Suprapubic skin (tissue), 4 donors: ENCODE results near the gene MCF2L2. TPM values are rescaled to one million over a fixed set of nuclear protein-coding genes. Genes with fewer than 3 reads are reported as not detected.
A peak's percentile ranks its signal among the peaks of the same experiment; 100 is the strongest.

ENCODE experiments used
- DNase-seq, 2 donors: peaks; one replicate each; pipeline ENCODE4 v3.0.0-alpha.2; 2019; ENCODE audit warnings: low spot score in 2 of 2
- H3K27ac ChIP-seq: fragments of 200-600 bp; sonication (generic); one replicate; pipeline ENCODE4 v1.5.1; 2019
- H3K27me3 ChIP-seq: fragments of 200-600 bp; sonication (generic); one replicate; pipeline ENCODE4 v1.5.1; 2019
- H3K36me3 ChIP-seq: fragments of 200-600 bp; sonication (generic); one replicate; pipeline ENCODE4 v1.5.1; 2019
- H3K4me1 ChIP-seq: fragments of 200-600 bp; sonication (generic); one replicate; pipeline ENCODE4 v1.5.1; 2019
- H3K4me3 ChIP-seq: fragments of 200-600 bp; sonication (generic); one replicate; pipeline ENCODE4 v1.5.1; 2019; ENCODE audit warnings: mild to moderate bottlenecking
- H3K9me3 ChIP-seq: fragments of 200-600 bp; sonication (generic); one replicate; pipeline ENCODE4 v1.5.1; 2019
- EP300 ChIP-seq: sonication (generic); formaldehyde crosslinking; IDR thresholded peaks from one replicate; pipeline ENCODE4 v1.6.1; 2017; ENCODE audit warnings: antibody characterized with exemption
- POLR2A ChIP-seq, 2 donors: fragments of 450-650 bp; IDR thresholded peaks; one replicate each; pipeline ENCODE4 v1.6.1; 2017; ENCODE audit warnings: antibody characterized with exemption in 2 of 2, mild to moderate bottlenecking in 2 of 2, moderate library complexity in 2 of 2
- POLR2AphosphoS5 ChIP-seq, 3 donors: sonication (generic); formaldehyde crosslinking; IDR thresholded peaks; one replicate each; pipeline ENCODE4 v1.6.1; 2017; ENCODE audit warnings: antibody characterized with exemption in 3 of 3
- WGBS: methylation state at CpG from one replicate; pipeline ENCODE4 v1.1.5; 2018; 5-methylcytosine and 5-hydroxymethylcytosine counted together
- total RNA-seq, 4 donors: library from RNA; depleted of rRNA; stranded (reverse); fragments of >200 nt; gene quantifications; one replicate each; pipeline ENCODE4 v1.1.0, GENCODE V29; 2016
- TF ChIP-seq, protein P1 (sequence below), 2 donors: fragments of 200-600 bp in 1 of 2; fragments of 450-650 bp in 1 of 2; sonication (generic) in 1 of 2; IDR thresholded peaks; one replicate each; pipeline ENCODE4 v1.5.1; 2016 to 2019; ENCODE audit warnings: antibody characterized with exemption in 2 of 2, mild to moderate bottlenecking in 1 of 2, moderate library complexity in 1 of 2

Gene MCF2L2
- total RNA-seq, 4 donors from 2014 or later: 0.36 to 2.2 (median 0.64) TPM

DNA sequence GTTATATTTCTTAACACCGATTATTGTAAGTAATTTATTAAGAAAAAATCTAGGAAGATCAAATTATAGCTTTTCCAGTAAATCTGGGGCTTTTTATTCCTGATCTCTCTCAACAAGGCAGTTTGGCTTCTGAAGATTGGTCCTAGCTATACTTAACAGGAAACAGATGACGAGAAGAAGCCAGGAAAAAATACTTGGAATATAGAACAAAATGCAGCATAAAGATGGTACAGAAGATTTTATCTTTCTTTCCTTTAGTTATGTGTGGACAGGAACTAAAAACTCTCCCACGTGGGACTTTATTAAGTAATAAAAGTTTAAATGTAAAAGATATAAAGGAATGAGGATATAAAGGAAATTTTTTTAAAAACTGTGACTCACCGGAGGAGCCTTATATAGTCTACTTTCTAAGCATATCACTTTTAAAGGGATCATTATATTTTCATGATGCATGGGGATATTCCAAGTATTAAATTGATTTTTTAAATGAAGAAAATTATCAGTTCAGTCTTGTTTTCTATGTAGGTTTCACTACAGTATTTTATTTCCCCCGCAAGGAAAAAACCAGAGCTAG is 167.2 kb downstream of the MCF2L2 start:
- no peak for DNase-seq
- Histone ChIP-seq H3K36me3 (no peaks in the 10 kb centered on the region), H3K9me3 (no peaks in the 10 kb centered on the region), H3K4me3 (no peak overlapping the region), H3K4me1 (peaks cover 46% of the 10 kb centered on the region), H3K27ac (no peak overlapping the region), H3K27me3 (no peaks in the 10 kb centered on the region)
- 62% methylated on average over 5 of the region's 5 CpGs for WGBS
- no peak for TF ChIP-seq POLR2A (IDR thresholded peaks at IDR 0.05)
- no peak for TF ChIP-seq POLR2AphosphoS5 (IDR thresholded peaks at IDR 0.05)
- TF ChIP-seq, protein P1, sequence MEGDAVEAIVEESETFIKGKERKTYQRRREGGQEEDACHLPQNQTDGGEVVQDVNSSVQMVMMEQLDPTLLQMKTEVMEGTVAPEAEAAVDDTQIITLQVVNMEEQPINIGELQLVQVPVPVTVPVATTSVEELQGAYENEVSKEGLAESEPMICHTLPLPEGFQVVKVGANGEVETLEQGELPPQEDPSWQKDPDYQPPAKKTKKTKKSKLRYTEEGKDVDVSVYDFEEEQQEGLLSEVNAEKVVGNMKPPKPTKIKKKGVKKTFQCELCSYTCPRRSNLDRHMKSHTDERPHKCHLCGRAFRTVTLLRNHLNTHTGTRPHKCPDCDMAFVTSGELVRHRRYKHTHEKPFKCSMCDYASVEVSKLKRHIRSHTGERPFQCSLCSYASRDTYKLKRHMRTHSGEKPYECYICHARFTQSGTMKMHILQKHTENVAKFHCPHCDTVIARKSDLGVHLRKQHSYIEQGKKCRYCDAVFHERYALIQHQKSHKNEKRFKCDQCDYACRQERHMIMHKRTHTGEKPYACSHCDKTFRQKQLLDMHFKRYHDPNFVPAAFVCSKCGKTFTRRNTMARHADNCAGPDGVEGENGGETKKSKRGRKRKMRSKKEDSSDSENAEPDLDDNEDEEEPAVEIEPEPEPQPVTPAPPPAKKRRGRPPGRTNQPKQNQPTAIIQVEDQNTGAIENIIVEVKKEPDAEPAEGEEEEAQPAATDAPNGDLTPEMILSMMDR (IDR thresholded peaks at IDR 0.05): no peak

DNA sequence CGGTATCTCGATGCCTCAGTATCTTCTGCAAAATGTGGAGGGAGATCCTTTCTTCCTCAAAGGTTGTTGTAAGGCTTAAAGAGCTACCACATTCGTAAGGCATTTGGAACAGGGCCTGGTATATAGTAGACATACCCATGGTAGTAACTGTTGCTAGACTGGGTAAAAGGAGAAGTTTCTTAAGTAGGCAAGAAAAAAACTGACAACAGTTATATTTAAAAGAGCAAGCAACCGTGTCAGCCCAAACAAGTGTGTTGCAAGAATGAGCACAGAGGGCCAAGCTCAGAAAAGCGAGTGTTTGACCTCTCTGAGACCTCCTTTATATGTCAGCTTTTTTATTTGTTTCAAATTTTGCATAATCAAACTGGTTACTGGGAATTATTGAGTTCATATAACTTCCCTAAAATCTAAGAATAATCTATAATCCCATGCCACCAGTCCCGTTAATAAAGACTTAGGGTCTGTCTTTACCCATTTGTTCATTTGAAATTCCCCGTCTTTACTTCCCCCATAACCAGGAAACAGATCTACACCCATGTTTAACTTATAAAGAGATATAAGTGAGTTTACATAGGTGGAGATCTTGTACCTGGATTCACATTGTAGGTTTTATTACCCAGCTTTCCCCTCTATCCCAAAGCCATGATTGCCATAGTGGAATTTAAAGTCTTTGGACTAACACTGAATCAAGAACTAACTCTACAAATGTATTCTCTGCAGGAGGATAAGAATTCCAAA is 168.1 kb downstream of the MCF2L2 start:
- 52% methylated on average over 7 of the region's 7 CpGs for WGBS
- TF ChIP-seq POLR2A (IDR thresholded peaks at IDR 0.05) (no peak), EP300 (no peak)
- DNase-seq: no peak
- Histone ChIP-seq H3K27me3 (no peaks in the 10 kb centered on the region), H3K36me3 (no peaks in the 10 kb centered on the region), H3K4me3 (no peak overlapping the region), H3K9me3 (no peaks in the 10 kb centered on the region), H3K4me1 (peaks cover 40% of the 10 kb centered on the region), H3K27ac (peak overlapping the region; percentile 32)

DNA sequence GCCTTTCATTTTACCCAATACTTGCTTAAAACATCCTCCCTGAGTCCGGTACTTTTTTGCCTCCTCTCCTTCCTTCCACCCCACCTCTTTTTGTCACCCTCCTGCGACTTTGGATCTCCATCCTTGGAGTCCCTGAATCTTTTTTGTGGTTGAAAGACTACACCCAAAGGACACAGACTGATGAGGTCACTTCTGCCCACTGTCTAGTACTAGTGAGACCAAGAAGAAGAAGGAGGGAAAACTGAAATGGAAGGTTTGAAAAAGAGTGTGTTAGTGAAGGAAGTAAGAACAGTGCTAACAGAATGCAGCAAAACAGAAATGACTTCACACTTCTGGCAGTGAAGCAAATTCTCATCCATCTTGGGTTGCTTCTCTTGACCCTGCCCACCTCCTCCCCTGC is 168.8 kb downstream of the MCF2L2 start:
- H3K27me3 ChIP-seq: no peaks in the 10 kb centered on the region
- H3K4me3 ChIP-seq: no peak overlapping the region
- TF ChIP-seq POLR2AphosphoS5 (IDR thresholded peaks at IDR 0.05) (no peak), EP300 (no peak), POLR2A (IDR thresholded peaks at IDR 0.05) (no peak)
- TF ChIP-seq, protein P1 (IDR thresholded peaks at IDR 0.05): no peak
- no peak overlapping the region for H3K27ac ChIP-seq
- no peak for DNase-seq
- peaks cover 39% of the 10 kb centered on the region for H3K4me1 ChIP-seq
- no peaks in the 10 kb centered on the region for H3K9me3 ChIP-seq
- 63% methylated on average over 2 of the region's 2 CpGs for WGBS
- no peaks in the 10 kb centered on the region for H3K36me3 ChIP-seq

DNA sequence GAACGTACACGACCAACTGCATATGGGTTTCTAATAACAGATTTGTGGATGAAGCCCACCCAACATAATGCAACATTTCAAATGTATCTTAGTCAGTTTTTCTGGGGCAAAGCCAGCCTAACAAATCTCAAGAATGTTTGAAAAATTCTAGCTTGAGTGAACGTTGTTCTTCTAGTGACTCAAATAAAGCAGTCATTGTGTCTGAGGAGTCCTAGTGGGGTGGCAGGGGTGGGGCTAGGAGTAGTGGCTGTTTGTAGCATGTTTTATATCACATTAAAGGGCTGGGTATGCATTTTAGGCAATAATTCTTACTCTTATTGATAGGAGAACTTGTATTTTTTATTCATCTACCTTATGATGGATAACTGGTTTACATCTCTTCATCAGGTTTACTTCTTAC is 169.3 kb downstream of the MCF2L2 start:
- WGBS: 71% methylated on average over 3 of the region's 3 CpGs
- no peak overlapping the region for H3K27ac ChIP-seq
- no peaks in the 10 kb centered on the region for H3K36me3 ChIP-seq
- no peaks in the 10 kb centered on the region for H3K27me3 ChIP-seq
- no peak for TF ChIP-seq POLR2AphosphoS5 (IDR thresholded peaks at IDR 0.05)
- TF ChIP-seq, protein P1 (IDR thresholded peaks at IDR 0.05): no peak
- no peaks in the 10 kb centered on the region for H3K9me3 ChIP-seq
- H3K4me3 ChIP-seq: no peak overlapping the region
- DNase-seq: no peak
- H3K4me1 ChIP-seq: peaks cover 39% of the 10 kb centered on the region

DNA sequence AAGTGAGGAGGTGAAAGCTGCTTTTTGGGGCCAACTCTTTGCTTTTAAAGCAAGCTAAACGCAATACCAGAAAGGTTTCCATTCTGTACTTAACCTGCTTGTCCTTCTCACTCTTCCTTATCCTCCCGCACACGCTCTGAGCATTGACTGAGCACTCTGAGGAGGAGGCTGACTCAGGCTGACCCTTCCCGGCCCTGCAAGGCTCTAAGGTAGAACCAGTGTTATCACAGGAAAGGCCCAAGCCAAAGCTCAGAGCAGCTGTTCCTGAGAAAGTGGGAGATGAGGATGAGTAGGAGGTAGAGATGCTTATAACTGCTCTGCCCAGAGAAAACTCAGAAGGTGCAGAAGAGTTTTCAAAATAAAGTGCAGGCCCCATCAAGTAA is 173.1 kb downstream of the MCF2L2 start:
- H3K9me3 ChIP-seq: no peaks in the 10 kb centered on the region
- H3K4me3 ChIP-seq: peak overlapping the region; percentile 97
- H3K36me3 ChIP-seq: no peaks in the 10 kb centered on the region
- no peaks in the 10 kb centered on the region for H3K27me3 ChIP-seq
- DNase-seq: no peak
- TF ChIP-seq EP300 (no peak), POLR2A (IDR thresholded peaks at IDR 0.05) (no peak)
- H3K4me1 ChIP-seq: peaks cover 26% of the 10 kb centered on the region
- WGBS: 68% methylated on average over 4 of the region's 4 CpGs
- peak overlapping the region; percentile 97 for H3K27ac ChIP-seq

DNA sequence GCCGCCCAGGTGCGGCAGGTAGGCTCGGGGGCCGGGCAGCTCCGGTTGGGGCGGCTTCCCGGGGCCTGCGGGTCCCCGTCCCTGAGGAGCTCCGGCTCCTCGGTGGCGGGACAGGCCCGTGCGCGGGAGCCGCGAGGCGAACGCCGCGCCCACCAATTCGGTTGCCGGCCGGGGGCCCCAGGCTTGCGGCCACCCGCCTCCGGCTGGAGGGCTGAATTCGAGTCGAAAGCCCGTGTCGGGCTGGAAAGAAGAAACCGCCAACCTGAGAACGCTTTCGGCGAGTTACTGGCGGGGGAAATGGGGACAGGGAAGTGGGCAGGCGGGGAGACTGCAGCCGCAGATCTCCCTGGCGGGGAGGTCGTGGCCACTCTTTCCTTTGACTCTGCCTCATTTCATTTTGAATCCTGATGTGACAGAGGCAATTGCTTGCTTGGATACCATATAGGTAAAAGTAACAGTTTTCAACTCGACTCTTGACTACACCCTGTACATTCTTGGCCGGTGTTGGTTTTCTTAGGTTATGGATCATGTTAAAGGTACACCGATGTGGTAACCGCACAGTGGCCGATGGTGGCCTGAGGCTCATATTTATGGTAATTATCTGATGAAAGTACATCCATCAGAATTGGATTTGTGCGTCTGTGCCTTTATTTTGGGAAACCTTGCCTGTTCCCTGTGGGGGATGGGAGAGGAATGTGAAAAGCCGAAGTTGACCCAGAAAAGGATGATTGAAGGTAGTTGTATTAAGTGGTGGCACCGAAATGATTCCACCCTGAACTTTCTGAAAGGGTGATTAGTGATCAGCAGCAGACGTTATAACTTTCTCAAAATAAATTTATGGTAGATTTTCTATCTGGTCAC is 173.7 kb downstream of the MCF2L2 start:
- DNase-seq: no peak
- Histone ChIP-seq H3K4me1 (peaks cover 20% of the 10 kb centered on the region), H3K9me3 (no peaks in the 10 kb centered on the region), H3K27me3 (no peaks in the 10 kb centered on the region), H3K36me3 (no peaks in the 10 kb centered on the region), H3K27ac (peak overlapping the region; percentile 97), H3K4me3 (peak overlapping the region; percentile 97)
- WGBS: 19% methylated on average over 28 of the region's 49 CpGs
- no peak for TF ChIP-seq POLR2A (IDR thresholded peaks at IDR 0.05)
- TF ChIP-seq POLR2AphosphoS5 (IDR thresholded peaks at IDR 0.05): no peak
- no peak for TF ChIP-seq EP300
- TF ChIP-seq, protein P1 (IDR thresholded peaks at IDR 0.05): no peak
